Stimulated activated naive CD8-positive, alpha-beta T cell treated with anti-CD3 and anti-CD28 coated beads, Interleukin-15, amount 100 ng/mL, for 72 hours (primary cell): ENCODE data around the gene CD84.
"Not testable (repeated sequence)": the region's sequence is repeated elsewhere in the genome, so short reads cannot be mapped to it uniquely, and the experiment has no call there.

Experiments
- ATAC-seq: fragments of 150-1000 bp; cut with Tn5 transposase; 2 replicates; pipeline ENCODE4 v1.10.0; 2021; ENCODE audit warnings: mild to moderate bottlenecking, moderate library complexity
- DNase-seq, 2 donors: peaks; one replicate each; pipeline ENCODE4 v3.0.0; 2021 to 2022
- H3K27ac Mint-ChIP-seq, 2 donors: one replicate each; pipeline ENCODE4 v1.8.0; 2022; ENCODE audit warnings: mild to moderate bottlenecking in 2 of 2, mixed read lengths in 2 of 2, moderate library complexity in 2 of 2
- H3K27me3 Mint-ChIP-seq: one replicate; pipeline ENCODE4 v1.8.0; 2022; ENCODE audit warnings: mixed read lengths
- H3K4me1 Mint-ChIP-seq: one replicate; pipeline ENCODE4 v1.8.0; 2022; ENCODE audit warnings: mild to moderate bottlenecking, mixed read lengths
- H3K4me3 Mint-ChIP-seq, 2 donors: one replicate each; pipeline ENCODE4 v1.8.0; 2022; ENCODE audit warnings: mild to moderate bottlenecking in 2 of 2, mixed read lengths in 2 of 2, moderate library complexity in 1 of 2
- H3K9me3 Mint-ChIP-seq, 2 donors: one replicate each; pipeline ENCODE4 v1.8.0; 2022; ENCODE audit warnings: mixed read lengths in 2 of 2

The CD84 gene

GRCh38 chr1:160498301-160499065, 80.8 kb downstream of the CD84 start:
- peaks cover 39 to 46% of the 10 kb centered on the region in 2 donors for H3K9me3 Mint-ChIP-seq
- not testable (repeated sequence) for H3K27me3 Mint-ChIP-seq, DNase-seq, H3K4me3 Mint-ChIP-seq, H3K27ac Mint-ChIP-seq, ATAC-seq
- H3K4me1 Mint-ChIP-seq = peaks cover 58% of the 10 kb centered on the region

- H3K27ac Mint-ChIP-seq = no peak overlapping the region
- H3K4me3 Mint-ChIP-seq = no peak overlapping the region
- peaks cover 38% of the 10 kb centered on the region for H3K4me1 Mint-ChIP-seq
- DNase-seq = no peak
- peaks cover 21 to 29% of the 10 kb centered on the region in 2 donors for H3K9me3 Mint-ChIP-seq
- peak; percentile 40 for ATAC-seq
- H3K27me3 Mint-ChIP-seq = no peaks in the 10 kb centered on the region
These were observed 83.0 kb downstream of the CD84 start for GRCh38 chr1:160496334-160496733.

GRCh38 chr1:160494620-160495019, 84.7 kb downstream of the CD84 start:
- DNase-seq (no peak), ATAC-seq (no peak)
- Mint-ChIP-seq H3K9me3 (peaks cover 12 to 21% of the 10 kb centered on the region in 2 donors), H3K4me1 (peaks cover 39% of the 10 kb centered on the region), H3K27ac (no peak overlapping the region), H3K27me3 (no peaks in the 10 kb centered on the region), H3K4me3 (no peak overlapping the region)

- peaks cover 45% of the 10 kb centered on the region for H3K4me1 Mint-ChIP-seq
- no peak overlapping the region for H3K27ac Mint-ChIP-seq
- no peak overlapping the region for H3K4me3 Mint-ChIP-seq
- ATAC-seq (no peak), DNase-seq (no peak)
- peaks cover 0 to 5% of the 10 kb centered on the region in 2 donors for H3K9me3 Mint-ChIP-seq
- no peaks in the 10 kb centered on the region for H3K27me3 Mint-ChIP-seq
These were observed 86.7 kb downstream of the CD84 start for GRCh38 chr1:160492617-160493016.

- DNase-seq = no peak
These were observed 87.3 kb downstream of the CD84 start for GRCh38 chr1:160491981-160492380.

More at GRCh38 chr1:160491981-160492380, 87.3 kb downstream of the CD84 start:
- no peak overlapping the region for H3K4me3 Mint-ChIP-seq
- no peak overlapping the region for H3K27ac Mint-ChIP-seq
- H3K9me3 Mint-ChIP-seq = peaks cover 0 to 5% of the 10 kb centered on the region in 2 donors
- ATAC-seq = no peak
- H3K4me1 Mint-ChIP-seq = peaks cover 39% of the 10 kb centered on the region
- no peaks in the 10 kb centered on the region for H3K27me3 Mint-ChIP-seq
